Ectodermal cell (in vitro differentiated cells): ENCODE data around the gene DERL2.
"Not testable (repeated sequence)": the region's sequence is repeated elsewhere in the genome, so short reads cannot be mapped to it uniquely, and the experiment has no call there.

ENCODE experiments used
- H3K27ac ChIP-seq: 2 replicates; pipeline ENCODE4 v1.7.0; 2013; ENCODE audit warnings: mild to moderate bottlenecking, low read depth, low read length; ENCODE audit not compliant: insufficient read depth, poor library complexity, severe bottlenecking
- H3K27me3 ChIP-seq: 2 replicates; pipeline ENCODE4 v1.7.0; 2013; ENCODE audit warnings: mild to moderate bottlenecking, low read length; ENCODE audit not compliant: insufficient read depth, control insufficient read depth, poor library complexity, severe bottlenecking
- H3K36me3 ChIP-seq: one replicate; pipeline ENCODE4 v1.7.0; 2013; ENCODE audit warnings: low read length; ENCODE audit not compliant: control insufficient read depth, insufficient read depth
- H3K4me1 ChIP-seq: one replicate; pipeline ENCODE4 v1.7.0; 2013; ENCODE audit warnings: low read length; ENCODE audit not compliant: control insufficient read depth, insufficient read depth
- H3K4me3 ChIP-seq: 2 replicates; pipeline ENCODE4 v1.7.0; 2013; ENCODE audit warnings: low read depth, low read length, control low read depth; ENCODE audit not compliant: insufficient read depth
- H3K9me3 ChIP-seq: 2 replicates; pipeline ENCODE4 v1.7.0; 2013; ENCODE audit warnings: mild to moderate bottlenecking, low read length, moderate library complexity; ENCODE audit not compliant: control insufficient read depth
- WGBS, 2 experiments: methylation state at CpG; one replicate each; pipeline ENCODE4 v1.1.7; 2013; ENCODE audit warnings: missing lambda C conversion rate in 2 of 2; 5-methylcytosine and 5-hydroxymethylcytosine counted together

The DERL2 gene

GRCh38 chr17:5439446-5439764 lies 46.6 kb downstream of the DERL2 start:
- Histone ChIP-seq H3K36me3 (peaks cover 22% of the 10 kb centered on the region), H3K27me3 (no peaks in the 10 kb centered on the region), H3K4me3 (no peak overlapping the region), H3K4me1 (peaks cover 8% of the 10 kb centered on the region), H3K9me3 (no peaks in the 10 kb centered on the region), H3K27ac (no peak overlapping the region)
- 80% methylated on average over 1 of the region's 1 CpG; no CpG with 5 or more reads in 1 of the 2 experiments for WGBS, 2 experiments

DNA sequence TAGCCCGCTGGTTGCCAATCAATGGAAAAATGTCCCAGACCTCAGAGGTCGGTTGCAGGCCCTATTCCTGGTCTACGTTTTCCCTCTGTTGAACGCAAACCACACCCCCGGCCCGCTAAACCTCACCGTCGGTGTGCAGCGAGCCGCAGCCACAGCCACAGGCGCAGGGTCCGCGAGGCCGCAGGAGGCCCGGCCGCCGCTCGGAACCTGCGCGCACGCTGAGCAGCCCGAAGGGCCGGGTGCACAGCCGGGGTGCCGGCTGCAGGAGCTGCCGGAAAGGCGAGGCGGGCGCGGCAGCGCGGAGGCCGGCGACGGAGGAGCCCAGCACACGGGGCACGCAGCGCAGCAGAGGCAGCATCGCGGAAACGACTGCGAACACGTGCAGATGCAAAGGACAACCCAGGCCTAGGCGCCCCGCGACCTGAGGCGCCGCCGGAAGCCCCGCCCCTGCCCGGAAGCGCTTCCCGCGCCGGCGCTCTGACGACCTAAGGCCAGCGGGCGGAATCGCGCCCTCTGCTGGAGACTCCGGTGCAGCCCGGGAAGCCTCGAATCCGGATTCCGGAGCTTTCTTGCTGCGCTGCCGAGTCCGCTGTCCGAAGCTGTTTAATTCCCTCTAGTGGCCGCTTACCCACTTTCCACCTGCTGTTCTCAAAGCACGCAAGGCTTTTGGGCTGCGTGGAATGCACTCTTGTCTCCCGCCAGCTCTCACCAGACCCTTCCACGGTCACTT lies 47.1 kb downstream of the DERL2 start, which contains the start of gene C1QBP:
TSS of gene C1QBP (minus strand) at position 440 of the 730 bp plus-strand sequence. CDS start at position 358, 82 bp downstream.
- no peaks in the 10 kb centered on the region for H3K27me3 ChIP-seq
- no peaks in the 10 kb centered on the region for H3K9me3 ChIP-seq
- peaks cover 8% of the 10 kb centered on the region for H3K4me1 ChIP-seq
- peak within 1 kb of the TSS; percentile 82 for H3K4me3 ChIP-seq
- 1% methylated on average over 74 of the region's 75 CpGs for WGBS, 2 experiments
- H3K36me3 ChIP-seq, result peaks cover 21% of the 10 kb centered on the region
- no peak within 1 kb of the TSS for H3K27ac ChIP-seq

DNA sequence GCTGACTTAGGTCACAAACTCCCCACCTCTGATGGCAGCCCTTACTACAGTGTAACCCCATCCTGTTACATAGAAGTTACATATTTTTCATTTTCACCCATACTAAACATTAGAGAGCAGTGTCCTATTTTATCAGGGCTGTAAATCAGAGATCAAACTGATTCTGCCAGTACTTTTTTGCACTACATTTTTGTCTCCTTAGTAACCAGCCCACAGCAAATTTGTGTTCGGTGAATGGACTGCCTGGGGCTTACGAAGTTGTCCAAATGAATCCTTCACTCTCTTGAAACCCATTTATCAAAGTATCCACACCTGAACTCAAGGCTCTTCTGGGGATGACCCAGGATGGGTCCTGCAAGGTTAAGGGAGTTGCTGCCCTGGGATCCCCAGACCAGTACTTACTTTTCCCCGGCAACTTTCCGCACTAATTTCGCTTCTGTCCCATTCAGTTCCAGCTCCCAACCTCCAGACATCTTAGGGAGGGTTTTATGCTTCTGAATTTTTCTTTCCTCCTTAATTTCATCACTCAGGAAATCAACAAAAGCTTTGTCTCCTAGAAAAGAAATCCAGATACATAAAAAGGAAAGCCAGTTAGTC lies 48.2 kb downstream of the DERL2 start:
- H3K27me3 ChIP-seq, result no peaks in the 10 kb centered on the region
- peaks cover 8% of the 10 kb centered on the region for H3K4me1 ChIP-seq
- 63 to 70% methylated on average over 5 of the region's 5 CpGs for WGBS, 2 experiments
- H3K9me3 ChIP-seq, result no peaks in the 10 kb centered on the region
- H3K27ac ChIP-seq, result no peak overlapping the region
- H3K4me3 ChIP-seq, result peak overlapping the region; percentile 82
- H3K36me3 ChIP-seq, result peaks cover 23% of the 10 kb centered on the region

- H3K4me1 ChIP-seq, H3K27ac ChIP-seq, H3K27me3 ChIP-seq, H3K4me3 ChIP-seq, H3K9me3 ChIP-seq: not testable (repeated sequence)
- WGBS, 2 experiments, result 96% methylated on average over 9 to 11 of the region's 12 CpGs
- H3K36me3 ChIP-seq, result peaks cover 29% of the 10 kb centered on the region
Observed at GRCh38 chr17:5435781-5436315, 50.1 kb downstream of the DERL2 start.

GRCh38 chr17:5434984-5435383 lies 51.0 kb downstream of the DERL2 start:
- peaks cover 34% of the 10 kb centered on the region for H3K36me3 ChIP-seq
- peaks cover 8% of the 10 kb centered on the region for H3K4me1 ChIP-seq
- 95 to 97% methylated on average over 2 of the region's 2 CpGs for WGBS, 2 experiments
- no peaks in the 10 kb centered on the region for H3K9me3 ChIP-seq
- no peaks in the 10 kb centered on the region for H3K27me3 ChIP-seq
- H3K27ac ChIP-seq, result no peak overlapping the region
- no peak overlapping the region for H3K4me3 ChIP-seq

DNA sequence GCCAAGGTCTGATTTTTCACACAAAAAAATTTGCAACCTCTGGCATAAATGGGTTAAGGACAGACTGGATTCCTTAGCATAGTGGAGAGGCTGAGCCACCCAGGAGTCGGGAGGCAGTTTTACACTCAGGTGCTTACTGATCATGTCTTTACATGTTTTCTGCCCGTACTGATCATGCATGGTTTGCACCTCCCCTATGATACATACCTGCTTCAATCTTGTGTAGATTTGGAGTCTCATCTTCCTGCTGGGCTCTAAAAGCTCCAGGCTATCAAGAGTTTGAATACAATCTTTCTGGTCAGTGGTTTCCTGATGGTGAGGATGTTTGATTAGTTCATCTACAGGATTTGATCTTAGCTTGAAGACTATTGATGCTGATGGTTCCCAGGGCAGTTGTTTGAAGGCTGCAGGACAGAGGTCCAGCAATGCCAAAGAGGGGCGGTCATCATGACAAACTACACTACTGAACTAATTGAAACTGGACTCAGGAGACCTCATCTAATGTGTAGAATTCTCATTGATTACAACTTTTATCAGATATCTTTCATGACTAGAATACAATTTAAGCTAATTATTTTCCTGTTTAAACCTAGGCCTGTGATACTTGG lies 53.9 kb downstream of the DERL2 start:
- Histone ChIP-seq H3K27ac (no peak overlapping the region), H3K4me3 (no peak overlapping the region), H3K36me3 (peaks cover 52% of the 10 kb centered on the region), H3K27me3 (no peaks in the 10 kb centered on the region), H3K4me1 (peaks cover 2% of the 10 kb centered on the region), H3K9me3 (no peaks in the 10 kb centered on the region)
- WGBS, 2 experiments, result 90 to 97% methylated on average over 3 of the region's 3 CpGs

GRCh38 chr17:5431234-5431633 lies 54.7 kb downstream of the DERL2 start:
- H3K4me3 ChIP-seq, H3K27me3 ChIP-seq, H3K9me3 ChIP-seq, H3K4me1 ChIP-seq, H3K27ac ChIP-seq: not testable (repeated sequence)
- peaks cover 55% of the 10 kb centered on the region for H3K36me3 ChIP-seq
- WGBS, 2 experiments, result 78 to 85% methylated on average over 5 of the region's 5 CpGs

- H3K27ac ChIP-seq, result no peak overlapping the region
- WGBS, 2 experiments, result 97 to 99% methylated on average over 3 of the region's 3 CpGs
- no peaks in the 10 kb centered on the region for H3K27me3 ChIP-seq
- H3K36me3 ChIP-seq, result peaks cover 62% of the 10 kb centered on the region
- H3K4me1 ChIP-seq, result no peaks in the 10 kb centered on the region
- no peak overlapping the region for H3K4me3 ChIP-seq
- no peaks in the 10 kb centered on the region for H3K9me3 ChIP-seq
Observed at GRCh38 chr17:5430413-5430999, 55.5 kb downstream of the DERL2 start.

- Histone ChIP-seq H3K4me3 (no peak overlapping the region), H3K27ac (no peak overlapping the region), H3K9me3 (no peaks in the 10 kb centered on the region), H3K27me3 (no peaks in the 10 kb centered on the region), H3K4me1 (no peaks in the 10 kb centered on the region), H3K36me3 (peaks cover 59% of the 10 kb centered on the region)
- WGBS, 2 experiments, result 89 to 96% methylated on average over 3 of the region's 3 CpGs
Observed at GRCh38 chr17:5429191-5429887, 56.6 kb downstream of the DERL2 start.
